ENCODE results near the gene PANX2. TPM values are rescaled to one million over a fixed set of nuclear protein-coding genes. Genes with fewer than 3 reads are reported as not detected.

PANX2 gene
- total RNA-seq, 2 donors from 2014 or later = 0.67 to 1.7 TPM

DNA sequence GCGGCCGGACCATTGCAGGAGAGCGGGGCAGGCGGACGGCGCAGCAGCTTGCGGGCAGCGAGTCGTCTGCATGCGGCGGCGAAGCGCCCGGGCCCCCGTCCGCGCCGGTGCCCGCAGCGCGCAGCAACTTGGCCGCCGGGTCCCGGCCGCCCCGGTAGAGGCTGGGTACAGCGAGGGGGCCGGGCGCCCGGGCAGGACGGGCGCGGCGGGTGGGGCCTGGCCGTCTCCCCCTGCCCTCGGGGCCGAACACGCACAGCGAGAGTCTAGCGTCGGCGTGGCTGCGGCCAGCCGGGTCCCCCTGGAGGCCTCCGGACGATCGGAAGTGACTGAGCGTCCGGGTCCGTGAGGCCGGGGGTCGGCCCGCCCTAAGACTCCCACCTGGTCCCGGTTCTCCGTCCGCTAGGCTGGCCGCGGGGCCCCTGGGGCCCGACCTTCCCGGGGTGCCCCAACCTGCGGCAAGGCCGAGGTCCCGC, 14.4 kb downstream of the PANX2 start:
- no peaks in the 10 kb centered on the region for H3K27me3 ChIP-seq
- peak overlapping the region; percentile 80 to 83 for H3K4me3 ChIP-seq
- peaks cover 5 to 55% of the 10 kb centered on the region in 2 donors for H3K4me1 ChIP-seq
- no peaks in the 10 kb centered on the region for H3K36me3 ChIP-seq
- no peaks in the 10 kb centered on the region for H3K9me3 ChIP-seq
- no peak for DNase-seq (ENCODE audit: low spot score)
- peak overlapping the region; percentile 62 to 77 for H3K27ac ChIP-seq
- TF ChIP-seq, protein P1, sequence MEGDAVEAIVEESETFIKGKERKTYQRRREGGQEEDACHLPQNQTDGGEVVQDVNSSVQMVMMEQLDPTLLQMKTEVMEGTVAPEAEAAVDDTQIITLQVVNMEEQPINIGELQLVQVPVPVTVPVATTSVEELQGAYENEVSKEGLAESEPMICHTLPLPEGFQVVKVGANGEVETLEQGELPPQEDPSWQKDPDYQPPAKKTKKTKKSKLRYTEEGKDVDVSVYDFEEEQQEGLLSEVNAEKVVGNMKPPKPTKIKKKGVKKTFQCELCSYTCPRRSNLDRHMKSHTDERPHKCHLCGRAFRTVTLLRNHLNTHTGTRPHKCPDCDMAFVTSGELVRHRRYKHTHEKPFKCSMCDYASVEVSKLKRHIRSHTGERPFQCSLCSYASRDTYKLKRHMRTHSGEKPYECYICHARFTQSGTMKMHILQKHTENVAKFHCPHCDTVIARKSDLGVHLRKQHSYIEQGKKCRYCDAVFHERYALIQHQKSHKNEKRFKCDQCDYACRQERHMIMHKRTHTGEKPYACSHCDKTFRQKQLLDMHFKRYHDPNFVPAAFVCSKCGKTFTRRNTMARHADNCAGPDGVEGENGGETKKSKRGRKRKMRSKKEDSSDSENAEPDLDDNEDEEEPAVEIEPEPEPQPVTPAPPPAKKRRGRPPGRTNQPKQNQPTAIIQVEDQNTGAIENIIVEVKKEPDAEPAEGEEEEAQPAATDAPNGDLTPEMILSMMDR (IDR thresholded peaks at IDR 0.05) = no peak

DNA sequence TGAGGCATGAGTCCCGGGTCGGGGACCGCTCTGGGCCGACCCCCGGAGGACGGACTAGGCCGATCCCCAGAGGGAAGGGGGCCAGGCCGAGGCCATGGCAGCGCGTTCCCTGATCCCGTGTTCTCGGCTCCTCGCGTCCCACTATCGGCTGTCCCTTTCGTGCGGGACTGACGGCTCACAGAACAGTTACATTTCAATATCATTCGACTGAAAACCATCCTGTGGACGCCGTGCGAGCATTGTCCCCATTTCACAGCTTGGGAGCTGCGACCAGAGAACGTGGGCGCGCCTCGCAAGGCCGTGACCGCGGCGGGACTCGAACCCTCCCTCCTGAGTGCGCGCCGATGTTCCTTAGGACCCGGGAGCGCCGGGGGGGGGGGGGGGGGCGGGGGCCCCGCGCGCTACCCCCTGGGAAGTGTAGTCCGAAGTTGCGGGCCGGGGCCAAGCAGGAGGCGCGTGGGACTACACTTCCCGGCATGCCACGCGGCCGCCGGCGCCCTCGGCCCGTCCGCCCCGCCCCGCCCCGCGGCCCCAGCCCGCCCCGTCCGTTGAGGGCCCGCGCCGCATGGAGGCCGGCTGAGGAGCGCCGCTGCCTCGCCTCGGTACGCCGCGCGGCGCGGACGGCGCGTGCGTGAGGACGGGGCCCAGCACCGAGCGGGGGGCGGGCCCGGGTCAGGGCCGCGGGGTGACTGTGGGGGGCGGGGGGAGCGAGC, 15.0 kb downstream of the PANX2 start, which contains the start of gene TRABD:
Gene TRABD (plus strand): TSS at position 539 of the 713 bp plus-strand sequence. CDS start 7,148 bp downstream, outside the sequence.
- H3K4me1 ChIP-seq = peaks cover 5 to 61% of the 10 kb centered on the region in 2 donors
- no peaks in the 10 kb centered on the region for H3K9me3 ChIP-seq
- peak within 1 kb of the TSS; percentile 80 to 83 for H3K4me3 ChIP-seq
- DNase-seq (ENCODE audit: low spot score) = peak; percentile 86
- H3K27me3 ChIP-seq = no peaks in the 10 kb centered on the region
- no peaks in the 10 kb centered on the region for H3K36me3 ChIP-seq
- TF ChIP-seq, protein P1 (IDR thresholded peaks at IDR 0.05) = no peak
- peak within 1 kb of the TSS; percentile 67 to 85 for H3K27ac ChIP-seq

DNA sequence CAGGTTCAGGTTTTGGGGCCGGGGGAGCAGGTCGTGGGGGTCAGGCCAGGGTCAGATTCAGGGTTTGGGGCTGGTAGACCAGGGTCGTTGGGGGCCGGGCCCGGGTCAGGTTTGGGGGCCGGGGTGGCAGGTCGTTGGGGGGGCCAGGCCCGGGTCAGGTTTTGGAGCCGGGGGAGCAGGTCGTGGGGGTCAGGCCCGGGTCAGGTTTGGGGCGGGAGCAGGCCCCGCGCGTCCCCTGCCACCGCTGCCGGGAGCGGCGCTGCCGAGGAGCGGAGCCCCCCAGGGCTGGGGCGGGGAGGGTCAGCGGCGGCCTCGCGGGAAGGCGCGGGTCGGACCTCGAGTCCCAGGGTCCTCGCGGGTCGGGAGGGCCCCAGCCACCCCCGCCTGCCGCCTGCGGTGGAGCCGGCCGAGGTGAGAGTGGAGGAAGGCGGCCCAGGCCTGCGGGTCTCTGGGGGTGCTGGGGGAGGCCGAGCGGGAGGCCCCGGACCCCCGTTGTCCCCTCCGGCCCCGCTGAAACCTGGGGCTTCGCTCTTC, 15.7 kb downstream of the PANX2 start:
- DNase-seq (ENCODE audit: low spot score) = no peak
- Histone ChIP-seq H3K27me3 (no peaks in the 10 kb centered on the region), H3K27ac (peak overlapping the region; percentile 67 to 85), H3K36me3 (no peaks in the 10 kb centered on the region), H3K9me3 (no peaks in the 10 kb centered on the region), H3K4me3 (peak overlapping the region; percentile 80 to 83), H3K4me1 (peaks cover 5 to 68% of the 10 kb centered on the region in 2 donors)
- TF ChIP-seq, protein P1 (IDR thresholded peaks at IDR 0.05) = no peak

DNA sequence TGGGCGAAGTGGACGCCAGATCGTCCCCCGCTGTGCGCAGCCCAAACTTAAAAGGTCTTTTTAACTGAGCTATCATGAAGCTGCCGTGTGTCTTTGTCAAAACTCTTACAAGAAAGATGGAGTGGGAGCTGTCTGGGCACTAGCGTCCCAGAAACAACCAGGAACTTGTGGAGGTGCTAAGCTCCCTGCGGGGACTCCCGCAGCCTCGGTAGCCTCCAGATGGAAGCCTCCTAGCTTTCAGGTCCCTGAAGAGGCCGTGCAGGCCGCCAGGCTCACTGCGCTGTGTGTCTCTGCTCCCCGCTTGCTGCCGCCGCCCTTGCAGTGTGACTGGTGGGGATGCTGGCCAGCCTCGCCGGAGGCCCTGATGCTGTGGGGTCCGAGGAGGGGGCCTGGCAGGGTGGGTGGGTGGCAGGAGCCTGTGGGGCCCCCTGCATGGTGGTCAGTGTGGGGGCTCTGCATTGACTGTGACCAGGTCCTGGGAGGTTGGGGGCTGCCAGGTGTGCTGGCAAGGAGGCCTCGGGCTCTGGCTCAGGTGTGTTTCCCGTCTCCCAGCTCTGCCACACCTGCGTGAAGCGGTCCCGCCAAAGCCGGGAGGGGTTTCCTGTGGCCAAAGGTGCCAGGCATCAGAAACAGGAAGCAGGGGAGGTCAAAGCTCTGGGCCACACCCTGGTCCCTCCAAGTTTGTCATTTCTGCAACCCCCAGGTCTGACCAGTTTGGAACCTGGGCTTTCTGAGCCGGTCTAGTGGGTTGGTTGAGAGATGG, 16.4 kb downstream of the PANX2 start:
- Histone ChIP-seq H3K4me1 (peaks cover 5 to 74% of the 10 kb centered on the region in 2 donors), H3K36me3 (no peaks in the 10 kb centered on the region), H3K4me3 (peak overlapping the region; percentile 80 to 83), H3K27ac (peak overlapping the region; percentile 67 to 85), H3K27me3 (no peaks in the 10 kb centered on the region), H3K9me3 (no peaks in the 10 kb centered on the region)
- TF ChIP-seq, protein P1 (IDR thresholded peaks at IDR 0.05) = no peak
- DNase-seq (ENCODE audit: low spot score) = no peak

DNA sequence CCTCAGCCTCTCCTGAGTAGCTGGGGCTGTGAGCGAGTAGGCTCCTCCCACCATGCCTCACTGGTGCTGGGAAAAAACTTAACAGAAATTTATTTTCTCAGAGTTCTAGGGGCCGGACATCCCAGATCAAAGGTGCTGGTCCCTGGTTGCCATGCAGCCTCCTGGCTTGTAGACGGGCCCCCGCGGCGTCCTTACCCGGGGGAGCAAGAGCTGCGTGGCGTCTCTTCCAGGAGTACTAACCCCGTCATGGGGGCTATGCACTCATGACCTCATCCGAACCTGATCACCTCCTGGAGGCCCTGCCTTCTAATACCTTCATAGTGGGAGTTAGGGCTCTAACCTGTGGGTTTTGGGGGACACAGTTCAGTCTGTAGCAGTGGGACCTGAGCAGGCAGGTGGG, 17.8 kb downstream of the PANX2 start:
- no peaks in the 10 kb centered on the region for H3K27me3 ChIP-seq
- H3K4me1 ChIP-seq = peaks cover 5 to 66% of the 10 kb centered on the region in 2 donors
- peaks cover 3% of the 10 kb centered on the region for H3K36me3 ChIP-seq
- TF ChIP-seq, protein P1 (IDR thresholded peaks at IDR 0.05) = no peak
- DNase-seq (ENCODE audit: low spot score) = no peak
- H3K4me3 ChIP-seq = no peak overlapping the region
- no peaks in the 10 kb centered on the region for H3K9me3 ChIP-seq
- peak overlapping the region in 1 of 2 donors; percentile 84 for H3K27ac ChIP-seq

All from right atrium auricular region (tissue), 2 donors.